GM19372 (cell line): ENCODE measurements around the gene WRAP73.

Experiments used
- ATAC-seq: cut with Tn5 transposase; IDR thresholded peaks from one replicate; pipeline ENCODE4 v1.9.1; 2021; ENCODE audit warnings: mild to moderate bottlenecking, low read depth, moderate library complexity; ENCODE audit not compliant: unreplicated experiment

WRAP73 gene

GRCh38 chr1:3617806-3618345 lies 32.0 kb downstream of the WRAP73 start:
- ATAC-seq: no peak

- ATAC-seq: no peak
These were observed 33.0 kb downstream of the WRAP73 start for GRCh38 chr1:3616861-3617260.

- ATAC-seq: no peak
These were observed 34.9 kb downstream of the WRAP73 start for GRCh38 chr1:3614755-3615742.

- ATAC-seq: no peak
These were observed 37.8 kb downstream of the WRAP73 start for GRCh38 chr1:3612123-3612522.

- no peak for ATAC-seq
These were observed 38.5 kb downstream of the WRAP73 start, which contains the start of gene MEGF6 for GRCh38 chr1:3611170-3612019. TSS of gene MEGF6 (minus strand) at chr1:3611508. CDS start at chr1:3611268, 240 bp downstream.

GRCh38 chr1:3610527-3611169 lies 39.3 kb downstream of the WRAP73 start:
- no peak for ATAC-seq

- ATAC-seq: no peak
These were observed 40.0 kb downstream of the WRAP73 start for GRCh38 chr1:3609769-3610526.

GRCh38 chr1:3609016-3609768 lies 40.7 kb downstream of the WRAP73 start:
- no peak for ATAC-seq

- no peak for ATAC-seq
These were observed 41.7 kb downstream of the WRAP73 start for GRCh38 chr1:3608154-3608553.

GRCh38 chr1:3607703-3608065 lies 42.2 kb downstream of the WRAP73 start:
- no peak for ATAC-seq

GRCh38 chr1:3606779-3607702 lies 42.9 kb downstream of the WRAP73 start:
- no peak for ATAC-seq

- ATAC-seq: no peak
These were observed 44.7 kb downstream of the WRAP73 start for GRCh38 chr1:3604997-3605823.

- ATAC-seq: no peak
These were observed 45.4 kb downstream of the WRAP73 start for GRCh38 chr1:3604468-3604974.

- ATAC-seq: no peak
These were observed 46.1 kb downstream of the WRAP73 start for GRCh38 chr1:3603571-3604467.

GRCh38 chr1:3603156-3603555 lies 46.7 kb downstream of the WRAP73 start:
- no peak for ATAC-seq

- ATAC-seq: no peak
These were observed 47.5 kb downstream of the WRAP73 start for GRCh38 chr1:3602375-3602774.
